GM21723 (cell line): Measurements from ENCODE around the gene ANKRD13A.
"Not testable (repeated sequence)": the region's sequence is repeated elsewhere in the genome, so short reads cannot be mapped to it uniquely, and the experiment has no call there.

Experiments used
- ATAC-seq: cut with Tn5 transposase; IDR thresholded peaks from one replicate; pipeline ENCODE4 v1.9.1; 2021; ENCODE audit warnings: mild to moderate bottlenecking, moderate library complexity; ENCODE audit not compliant: unreplicated experiment

ANKRD13A gene

DNA sequence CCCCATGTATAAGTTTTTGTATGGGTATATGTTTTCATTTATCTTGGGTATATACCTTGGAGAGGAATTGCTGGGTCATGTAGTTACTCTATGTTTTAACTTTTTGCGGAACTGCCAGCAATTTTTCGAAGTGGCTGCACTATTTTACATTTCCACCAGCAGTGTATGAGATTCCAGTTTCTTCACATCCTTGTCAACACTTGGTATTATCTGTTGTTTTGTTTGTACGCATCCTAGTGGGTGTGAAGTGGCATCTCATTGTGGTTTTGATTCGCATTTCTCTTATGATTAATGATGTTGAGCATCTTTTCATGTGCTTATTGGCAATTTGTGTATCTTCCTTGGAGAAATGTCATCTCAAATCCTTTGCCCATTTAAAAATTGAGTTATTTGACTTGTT is 6.9 kb downstream of the ANKRD13A start:
- no peak for ATAC-seq

DNA sequence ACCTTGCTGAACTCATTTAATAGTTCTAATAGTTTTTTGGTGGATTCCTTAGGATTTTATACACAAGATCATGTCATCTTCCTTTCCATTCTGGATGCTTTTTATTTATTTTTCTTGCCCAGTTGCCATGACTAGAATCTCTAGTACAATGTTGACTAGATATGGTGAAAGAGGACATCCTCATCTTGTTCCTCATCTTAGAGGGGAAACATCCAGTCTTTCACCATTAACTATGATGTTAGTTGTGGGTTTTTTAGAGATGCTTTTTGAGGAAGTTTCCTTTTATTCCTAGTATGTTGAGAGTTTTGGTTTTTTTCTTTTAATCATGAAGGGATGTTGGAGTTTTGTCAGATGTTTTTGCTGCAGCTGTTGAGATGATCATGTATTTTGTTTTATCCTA is 8.7 kb downstream of the ANKRD13A start:
- no peak for ATAC-seq

DNA sequence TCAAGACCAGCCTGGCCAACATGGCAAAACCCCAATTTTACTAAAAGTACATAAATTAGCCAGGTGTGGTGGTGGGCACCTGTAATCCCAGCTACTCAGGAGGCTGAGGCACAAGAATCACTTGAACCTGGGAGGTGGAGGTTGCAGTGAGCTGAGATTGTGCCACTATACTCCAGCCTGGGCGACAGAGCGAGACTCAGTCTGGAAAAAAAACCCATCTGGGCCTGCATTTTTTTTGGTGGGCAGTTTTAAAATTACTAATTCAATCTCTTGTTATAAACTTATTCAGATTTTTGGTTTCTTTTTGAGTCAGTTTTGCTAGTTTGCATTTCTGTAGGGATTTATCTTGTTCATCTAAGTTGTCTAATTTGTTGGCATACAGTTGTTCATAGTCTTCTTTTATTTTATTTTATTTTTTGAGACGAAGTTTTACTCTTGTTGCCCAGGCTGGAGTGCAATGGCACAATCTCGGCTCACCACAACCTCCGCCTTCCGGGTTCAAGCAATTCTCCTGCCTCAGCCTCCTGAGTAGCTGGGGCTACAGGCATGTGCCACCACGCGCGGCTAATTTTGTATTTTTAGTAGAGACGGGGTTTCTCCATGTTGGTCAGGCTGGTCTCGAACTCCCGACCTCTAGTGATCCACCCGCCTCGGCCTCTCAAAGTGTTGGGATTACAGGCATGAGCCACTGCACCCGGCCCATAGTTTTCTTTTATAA is 9.6 kb downstream of the ANKRD13A start:
- ATAC-seq = not testable (repeated sequence)

DNA sequence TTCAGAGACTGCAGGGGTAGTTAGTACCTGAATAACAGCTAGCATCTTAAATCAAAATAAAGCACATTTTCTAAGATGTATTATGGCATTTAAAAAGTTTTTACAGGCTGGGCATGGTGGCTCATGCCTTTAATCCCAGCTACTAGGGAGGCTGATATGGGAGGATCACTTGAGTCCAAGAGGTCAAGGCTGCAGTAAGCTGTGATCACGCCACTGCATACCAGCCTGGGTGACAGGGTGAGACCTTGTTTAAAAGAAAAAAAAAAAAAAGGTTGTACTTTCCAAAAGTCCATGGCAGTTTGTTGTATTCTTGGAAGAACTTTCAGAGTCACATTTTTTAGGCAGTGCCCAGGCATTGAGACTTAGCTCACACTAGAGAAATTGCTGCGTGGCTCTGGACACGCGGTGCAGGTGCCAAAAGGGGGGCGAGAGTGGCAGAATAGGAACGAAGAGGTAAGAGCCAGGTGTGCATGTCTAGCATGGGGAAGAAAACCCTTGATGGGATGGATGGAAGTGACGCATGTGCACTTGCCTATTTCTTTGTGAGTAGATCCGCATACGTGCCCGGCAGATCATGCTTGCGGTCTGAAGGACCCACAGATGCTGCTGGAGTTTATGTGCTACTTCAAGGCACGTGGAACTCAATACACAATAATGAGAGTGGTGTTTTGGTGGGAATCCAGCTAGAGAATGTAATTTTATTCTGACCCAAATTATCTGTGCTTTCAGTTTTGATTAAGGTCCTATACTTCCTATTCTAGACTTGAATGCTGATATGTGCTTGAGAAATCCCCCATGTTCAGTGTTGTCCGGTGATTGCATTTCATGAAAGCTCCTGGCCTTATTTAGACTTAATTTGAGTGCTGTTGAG is 11.9 kb downstream of the ANKRD13A start:
- ATAC-seq = no peak

GRCh38 chr12:110012137-110012536 is 12.9 kb downstream of the ANKRD13A start:
- ATAC-seq = peak; percentile 59

DNA sequence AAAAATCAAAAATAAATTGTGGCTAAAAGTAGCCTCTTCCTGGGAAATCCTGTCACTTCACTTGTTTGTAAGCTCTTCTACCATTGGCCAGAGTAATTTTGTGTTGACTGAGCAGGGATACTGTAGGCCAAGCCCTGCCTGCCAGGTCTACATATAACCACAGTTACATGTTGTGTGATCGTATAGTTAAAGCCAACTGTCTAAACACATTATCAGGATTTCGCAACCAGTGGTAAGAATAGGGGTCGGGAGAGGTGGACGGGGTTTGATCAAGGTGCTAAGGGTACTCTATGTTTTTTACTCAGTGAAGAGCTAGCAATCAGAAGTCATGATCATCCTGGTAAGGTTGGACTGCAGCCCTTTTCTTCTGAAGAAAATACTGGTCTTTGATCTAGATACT is 13.4 kb downstream of the ANKRD13A start:
- no peak for ATAC-seq

DNA sequence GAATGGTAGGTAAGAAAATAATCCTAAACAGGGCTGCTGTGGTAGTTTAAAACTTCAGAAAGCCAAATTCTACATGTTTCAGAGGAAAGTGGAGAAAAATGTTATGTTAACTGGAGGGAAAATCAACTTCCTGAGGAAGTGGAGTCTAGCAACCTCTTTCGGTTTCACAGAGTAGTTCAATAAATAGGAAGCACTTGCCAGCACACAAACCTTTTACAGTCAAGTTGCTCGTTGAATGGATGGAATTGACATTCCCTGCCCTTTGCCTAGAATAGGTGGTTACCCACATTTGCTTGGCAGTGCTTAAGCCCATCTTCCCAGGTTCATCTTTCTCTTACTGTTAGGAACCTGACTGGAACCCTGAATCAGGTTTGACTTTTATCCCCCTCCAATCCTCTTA is 15.9 kb downstream of the ANKRD13A start:
- no peak for ATAC-seq

- no peak for ATAC-seq
Measured at GRCh38 chr12:110020956-110021355, 21.7 kb downstream of the ANKRD13A start.

- ATAC-seq = no peak
Measured at GRCh38 chr12:110023059-110023980, 24.1 kb downstream of the ANKRD13A start.

- ATAC-seq = no peak
Measured at GRCh38 chr12:110024051-110024450, 24.8 kb downstream of the ANKRD13A start.

DNA sequence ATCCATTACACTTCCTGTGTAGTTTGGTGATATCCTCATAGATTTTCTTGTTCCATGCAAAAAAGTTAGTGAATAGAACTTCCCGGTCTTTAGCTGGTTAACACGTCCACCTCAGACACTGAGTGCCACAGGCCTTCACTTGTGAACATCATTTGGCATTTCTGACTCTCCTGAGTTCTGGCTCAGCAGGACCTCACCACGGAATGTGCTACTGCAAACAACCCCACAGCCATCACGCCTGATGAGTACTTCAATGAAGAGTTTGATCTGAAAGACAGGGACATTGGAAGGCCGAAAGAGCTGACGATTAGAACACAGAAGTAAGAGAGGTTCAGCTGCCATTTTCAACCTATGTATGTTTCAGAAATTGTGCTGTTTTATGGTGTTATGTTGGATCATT is 29.1 kb downstream of the ANKRD13A start:
- no peak for ATAC-seq

- ATAC-seq = no peak
Measured at GRCh38 chr12:110029290-110029815, 30.1 kb downstream of the ANKRD13A start.

DNA sequence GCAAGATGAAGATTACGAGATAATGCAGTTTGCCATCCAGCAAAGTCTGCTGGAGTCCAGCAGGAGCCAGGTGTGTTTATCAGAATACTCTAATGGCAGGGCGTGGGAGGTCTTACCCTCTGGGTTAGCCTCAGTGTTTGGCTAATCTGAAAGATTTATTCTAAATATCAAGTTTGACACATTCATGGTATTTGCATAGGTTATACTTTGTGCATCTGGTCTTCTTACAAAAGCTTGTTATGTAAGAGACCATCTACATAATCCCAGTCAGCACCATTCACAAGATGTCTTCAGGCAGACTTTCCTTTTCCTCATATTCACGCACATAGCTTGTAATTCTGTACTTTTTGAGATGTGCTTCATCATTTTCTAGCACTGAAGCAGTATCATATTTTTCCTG is 34.7 kb downstream of the ANKRD13A start:
- ATAC-seq = no peak

DNA sequence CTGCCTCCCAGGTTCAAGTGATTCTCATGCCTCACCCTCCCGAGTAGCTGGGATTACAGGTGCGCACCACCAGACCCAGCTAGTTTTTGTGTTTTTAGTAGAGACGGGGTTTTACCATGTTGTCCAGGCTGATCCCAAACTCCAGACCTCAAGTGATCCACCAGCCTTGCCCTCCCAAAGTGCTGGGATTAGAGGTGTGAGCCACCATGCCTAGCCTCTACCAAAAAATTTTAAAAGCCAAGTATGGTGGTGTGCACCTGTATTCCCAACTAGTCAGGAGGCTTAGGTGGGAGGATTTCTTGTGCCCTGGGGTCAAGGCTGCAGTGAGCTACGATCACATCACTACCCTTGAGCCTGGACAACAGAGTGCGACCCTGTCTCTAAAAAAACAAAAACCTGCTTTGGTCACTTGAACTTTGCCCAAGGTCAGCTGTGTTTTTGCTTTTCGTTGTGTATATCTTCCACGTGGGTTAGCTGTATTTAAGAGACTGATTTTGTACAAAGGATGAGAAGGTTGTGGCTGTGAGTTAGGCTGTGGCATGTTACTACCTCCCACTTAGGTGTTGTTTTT is 36.4 kb downstream of the ANKRD13A start:
- ATAC-seq = no peak

GRCh38 chr12:110037315-110037714 is 38.1 kb downstream of the ANKRD13A start:
- no peak for ATAC-seq

DNA sequence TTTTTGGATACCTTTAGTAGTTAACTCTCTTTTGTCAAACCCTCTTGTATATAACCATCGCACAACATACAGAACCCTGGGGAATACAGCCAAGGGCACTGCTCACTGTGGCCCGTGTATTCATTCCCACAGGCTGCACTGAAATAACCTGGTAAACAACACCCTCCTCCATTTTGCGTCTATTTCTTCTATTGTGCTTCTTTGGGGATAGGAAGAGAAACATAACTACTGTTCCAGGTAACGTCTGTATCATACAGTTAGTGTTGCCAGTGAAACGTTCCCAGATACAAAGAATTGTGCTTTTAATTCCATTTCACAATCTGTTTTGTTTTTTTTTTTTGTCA is 39.5 kb downstream of the ANKRD13A start:
- ATAC-seq = no peak

GRCh38 chr12:110039085-110039807 is 40.0 kb downstream of the ANKRD13A start:
- ATAC-seq = no peak

DNA sequence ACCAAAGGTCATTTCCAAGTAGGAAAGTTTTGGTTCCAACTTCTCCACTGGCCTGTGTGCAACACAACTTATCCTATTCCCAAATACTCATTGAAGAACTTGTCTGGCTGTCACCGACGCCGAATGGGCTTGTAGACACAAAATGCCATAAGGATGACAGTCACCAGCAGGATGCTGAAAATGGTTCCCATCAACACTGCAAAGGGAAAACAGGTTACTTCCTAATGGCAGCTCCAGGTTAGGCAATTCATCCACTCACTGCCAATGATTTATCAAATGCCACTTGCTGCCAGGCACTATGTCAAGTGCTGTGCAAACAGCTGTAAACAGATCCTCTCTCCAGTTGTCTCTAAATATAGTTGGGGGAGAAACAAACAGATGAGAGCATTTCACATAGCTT is 43.0 kb downstream of the ANKRD13A start:
- ATAC-seq = no peak

GRCh38 chr12:110046451-110047187 is 47.4 kb downstream of the ANKRD13A start:
- no peak for ATAC-seq
